ENCODE results near the gene PTPRN2. TPM values are rescaled to one million over a fixed set of nuclear protein-coding genes. Genes with fewer than 3 reads are reported as not detected.

Gene PTPRN2
- total RNA-seq, 4 donors from 2014 or later: 2.0 to 9.5 (median 2.6) TPM

DNA sequence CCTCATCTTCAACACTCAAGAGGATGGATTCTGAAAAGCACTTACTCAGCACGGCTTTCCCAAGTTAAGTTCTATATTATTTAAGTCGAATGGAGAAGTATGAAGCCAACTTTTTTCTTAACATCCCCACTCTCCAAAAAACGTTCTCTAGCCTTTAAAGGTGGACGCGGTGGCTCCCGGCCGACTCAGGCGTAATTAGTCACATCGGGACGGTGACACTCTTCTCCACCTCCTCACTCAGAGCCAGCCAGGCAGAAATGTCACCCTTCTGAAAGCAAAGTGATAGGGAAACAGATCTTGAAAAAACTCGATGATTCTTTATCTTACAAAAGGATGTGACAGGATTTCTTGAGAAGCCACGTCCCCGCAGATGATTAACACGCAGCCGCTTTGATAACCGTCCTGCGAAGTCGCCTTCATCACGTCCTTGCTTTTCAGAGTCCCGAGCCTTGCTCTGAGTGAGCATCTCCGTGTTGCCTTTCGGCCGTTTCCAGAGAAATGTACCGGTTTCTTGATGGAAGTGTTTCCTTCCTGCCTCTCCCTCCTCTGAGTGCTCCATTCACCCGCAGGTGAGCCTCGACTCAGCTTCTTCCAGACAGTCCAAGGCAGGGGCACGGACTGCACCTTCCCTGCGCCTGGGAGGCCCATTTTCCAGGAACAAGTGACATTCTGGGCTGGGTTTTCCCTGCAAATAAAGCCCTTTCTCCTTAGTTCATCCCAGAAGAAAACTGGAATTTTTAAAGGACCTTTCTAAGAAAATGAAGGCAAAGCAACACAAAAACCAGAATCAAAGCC, 936.1 kb downstream of the PTPRN2 start:
- ATAC-seq (ENCODE audit: low FRiP score) (no peak), DNase-seq (ENCODE audit: low spot score) (no peak)
- TF ChIP-seq, protein P1, sequence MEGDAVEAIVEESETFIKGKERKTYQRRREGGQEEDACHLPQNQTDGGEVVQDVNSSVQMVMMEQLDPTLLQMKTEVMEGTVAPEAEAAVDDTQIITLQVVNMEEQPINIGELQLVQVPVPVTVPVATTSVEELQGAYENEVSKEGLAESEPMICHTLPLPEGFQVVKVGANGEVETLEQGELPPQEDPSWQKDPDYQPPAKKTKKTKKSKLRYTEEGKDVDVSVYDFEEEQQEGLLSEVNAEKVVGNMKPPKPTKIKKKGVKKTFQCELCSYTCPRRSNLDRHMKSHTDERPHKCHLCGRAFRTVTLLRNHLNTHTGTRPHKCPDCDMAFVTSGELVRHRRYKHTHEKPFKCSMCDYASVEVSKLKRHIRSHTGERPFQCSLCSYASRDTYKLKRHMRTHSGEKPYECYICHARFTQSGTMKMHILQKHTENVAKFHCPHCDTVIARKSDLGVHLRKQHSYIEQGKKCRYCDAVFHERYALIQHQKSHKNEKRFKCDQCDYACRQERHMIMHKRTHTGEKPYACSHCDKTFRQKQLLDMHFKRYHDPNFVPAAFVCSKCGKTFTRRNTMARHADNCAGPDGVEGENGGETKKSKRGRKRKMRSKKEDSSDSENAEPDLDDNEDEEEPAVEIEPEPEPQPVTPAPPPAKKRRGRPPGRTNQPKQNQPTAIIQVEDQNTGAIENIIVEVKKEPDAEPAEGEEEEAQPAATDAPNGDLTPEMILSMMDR (IDR thresholded peaks at IDR 0.05): no peak

DNA sequence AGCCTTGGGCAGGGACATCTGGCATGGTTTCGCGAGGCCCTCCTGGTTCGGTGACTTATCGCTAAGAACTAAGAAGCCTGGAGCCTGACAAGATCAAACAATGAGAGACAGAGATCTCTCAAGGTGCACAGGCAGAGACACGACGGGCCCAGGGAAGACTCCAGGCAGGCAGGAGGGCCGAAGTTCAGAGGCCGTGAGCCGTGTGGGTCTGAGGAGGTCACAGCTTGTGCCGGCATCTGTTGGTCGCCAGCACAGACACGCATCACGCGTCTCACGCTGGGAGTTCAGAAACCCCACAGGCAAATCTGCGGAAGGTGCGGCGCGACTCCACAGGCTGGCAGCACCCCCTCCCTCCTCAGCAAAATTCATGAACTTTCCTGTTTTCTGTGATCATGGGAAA, 936.8 kb downstream of the PTPRN2 start:
- TF ChIP-seq, protein P1 (IDR thresholded peaks at IDR 0.05): no peak
- no peak for ATAC-seq (ENCODE audit: low FRiP score)
- DNase-seq (ENCODE audit: low spot score): no peak

DNA sequence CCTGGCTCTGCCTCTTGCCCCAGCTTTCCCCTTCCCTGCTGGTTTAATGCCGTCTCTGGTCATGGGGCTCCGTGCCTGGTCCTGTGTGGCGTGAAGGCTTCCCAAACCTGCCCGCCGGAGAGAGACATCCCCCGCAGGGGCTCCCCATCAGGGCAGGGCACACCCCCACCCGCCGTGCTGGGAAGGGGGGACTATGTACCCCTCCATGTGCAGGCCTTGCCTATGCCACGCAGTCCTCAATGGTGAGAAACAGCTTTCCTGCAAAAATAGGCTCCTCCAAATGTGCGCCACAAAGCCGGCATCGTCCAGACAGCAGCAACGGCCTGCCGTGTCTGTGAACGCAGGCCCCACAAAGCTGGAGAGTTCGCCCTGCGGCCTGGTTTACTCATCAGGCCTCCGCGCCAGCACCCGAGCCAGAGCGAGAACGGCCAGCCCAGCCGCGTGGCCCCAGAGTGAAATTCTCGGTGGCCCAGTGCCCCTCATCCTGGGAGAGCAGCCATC, 937.4 kb downstream of the PTPRN2 start:
- DNase-seq (ENCODE audit: low spot score) (no peak), ATAC-seq (ENCODE audit: low FRiP score) (no peak)
- TF ChIP-seq, protein P1 (IDR thresholded peaks at IDR 0.05): no peak

DNA sequence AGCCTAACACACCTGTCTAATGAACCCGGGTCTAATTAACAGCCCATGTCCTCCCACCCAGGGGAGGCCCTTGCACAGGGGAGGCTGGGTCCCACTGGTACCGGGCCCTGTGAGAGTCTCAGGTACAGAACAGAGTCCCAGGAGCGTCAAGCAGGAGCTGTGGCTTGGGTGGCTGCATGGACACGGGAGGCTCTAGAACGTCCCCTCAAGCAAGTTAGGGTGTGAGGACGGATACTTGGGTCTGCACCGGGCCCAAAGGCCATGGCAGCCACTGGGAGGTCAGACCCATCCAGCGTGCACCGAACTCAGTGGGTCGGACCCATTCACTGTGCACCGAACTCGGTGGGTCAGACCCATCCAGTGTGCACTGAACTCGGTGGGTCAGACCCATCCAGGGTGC, 941.1 kb downstream of the PTPRN2 start:
- ATAC-seq (ENCODE audit: low FRiP score) (no peak), DNase-seq (ENCODE audit: low spot score) (no peak)
- TF ChIP-seq, protein P1 (IDR thresholded peaks at IDR 0.05): no peak

DNA sequence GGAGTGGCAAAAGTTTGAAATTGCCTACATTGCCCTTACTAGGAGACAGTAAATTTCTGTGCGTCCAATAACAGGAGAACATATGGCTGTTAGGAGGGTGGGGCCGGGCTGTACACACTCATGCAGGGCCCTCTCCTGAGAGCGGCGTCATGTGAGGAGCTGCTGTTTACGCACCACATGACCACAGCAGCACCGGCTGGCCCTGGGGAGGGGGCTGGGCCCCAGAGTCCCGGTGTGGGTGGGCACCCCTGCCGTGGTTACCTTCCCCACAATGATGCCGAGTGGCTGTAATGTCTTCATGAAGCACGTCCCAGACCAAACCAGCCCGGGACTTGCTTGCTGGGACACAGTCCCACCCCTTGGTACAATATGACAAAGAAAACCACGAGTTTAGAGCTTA, 942.1 kb downstream of the PTPRN2 start:
- ATAC-seq (ENCODE audit: low FRiP score): no peak
- DNase-seq (ENCODE audit: low spot score): no peak
- TF ChIP-seq, protein P1 (IDR thresholded peaks at IDR 0.05): no peak

DNA sequence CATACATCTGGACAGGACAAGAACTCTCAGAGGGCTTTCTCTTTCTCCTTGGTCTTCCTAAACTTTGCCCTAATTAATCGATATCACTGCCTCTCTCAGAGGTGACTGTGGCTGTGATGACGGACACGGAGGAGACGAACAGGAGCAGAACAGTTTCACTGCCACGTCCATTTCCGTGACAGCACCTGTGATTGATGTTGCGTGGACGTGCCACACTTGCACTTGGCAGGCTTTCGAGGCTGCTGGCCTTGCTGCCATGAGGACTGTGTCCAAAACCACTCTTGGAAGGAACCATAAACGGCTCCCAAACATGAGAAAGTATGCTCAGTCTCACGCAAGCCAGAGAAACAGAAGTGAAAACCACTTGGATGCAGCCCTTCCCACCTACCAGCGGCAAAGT, 942.7 kb downstream of the PTPRN2 start:
- ATAC-seq (ENCODE audit: low FRiP score) (no peak), DNase-seq (ENCODE audit: low spot score) (no peak)
- TF ChIP-seq, protein P1 (IDR thresholded peaks at IDR 0.05): no peak

DNA sequence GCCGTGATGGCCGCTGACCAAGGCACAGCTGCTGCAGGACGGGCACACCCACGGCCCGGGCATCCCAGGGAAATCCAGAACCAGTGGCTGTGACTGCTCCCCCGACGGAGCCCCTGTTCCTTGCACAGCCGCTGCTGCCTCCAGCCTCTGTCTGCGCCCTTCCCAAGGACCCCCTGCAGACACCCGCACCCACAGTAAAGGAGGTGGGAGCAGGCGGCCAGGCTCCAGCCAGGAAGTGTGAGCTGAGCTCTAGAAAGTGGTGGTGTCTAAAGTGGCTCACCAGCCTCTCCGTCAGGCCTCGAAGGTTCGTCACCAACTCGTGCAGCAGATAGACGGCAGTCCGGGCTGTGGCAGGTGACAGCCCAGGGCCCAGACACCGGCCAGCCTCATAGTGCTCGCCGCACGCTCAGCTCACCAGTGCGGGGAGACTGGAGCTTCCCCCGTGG, 944.1 kb downstream of the PTPRN2 start:
- TF ChIP-seq, protein P1 (IDR thresholded peaks at IDR 0.05): no peak
- ATAC-seq (ENCODE audit: low FRiP score) (no peak), DNase-seq (ENCODE audit: low spot score) (no peak)

Data from omental fat pad (tissue), 4 donors.